A673 (cell line): Measurements from ENCODE around the gene PTPN14.

Source experiments
- EZH2 ChIP-seq: fragments of 200-600 bp; sonication (generic); IDR thresholded peaks from 2 replicates; pipeline ENCODE4 v1.6.1; 2017; ENCODE audit warnings: borderline replicate concordance, low read depth, mild to moderate bottlenecking, mixed read lengths, antibody characterized with exemption, low read length; ENCODE audit not compliant: poor library complexity, severe bottlenecking
- TF ChIP-seq, protein P1 (sequence below): fragments of 300-800, 200-600 bp; sonication (generic); conservative IDR thresholded peaks from 2 replicates; pipeline ENCODE4 v1.5.1; 2017; ENCODE audit warnings: low read depth, mild to moderate bottlenecking, antibody characterized with exemption, low read length, moderate library complexity, mixed read lengths

DNA sequence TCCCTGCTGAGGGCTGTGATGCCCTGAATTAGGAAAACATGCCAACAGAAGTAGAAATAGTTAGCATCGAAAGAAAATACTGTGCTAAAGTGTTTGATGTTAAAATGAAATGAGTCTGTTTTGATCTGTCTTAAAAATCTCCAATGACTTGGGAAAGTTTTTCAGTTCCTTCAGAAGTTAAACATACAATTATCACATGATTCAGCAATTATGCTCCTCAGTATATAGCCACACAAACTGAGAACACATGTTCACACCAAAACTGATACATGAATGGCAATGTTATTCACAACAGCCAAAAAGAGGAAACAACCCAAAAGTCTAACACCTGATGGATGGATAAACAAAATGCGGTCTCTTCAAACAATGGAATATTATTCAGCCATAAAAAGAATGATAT, 130.6 kb downstream of the PTPN14 start:
- TF ChIP-seq, protein P1, sequence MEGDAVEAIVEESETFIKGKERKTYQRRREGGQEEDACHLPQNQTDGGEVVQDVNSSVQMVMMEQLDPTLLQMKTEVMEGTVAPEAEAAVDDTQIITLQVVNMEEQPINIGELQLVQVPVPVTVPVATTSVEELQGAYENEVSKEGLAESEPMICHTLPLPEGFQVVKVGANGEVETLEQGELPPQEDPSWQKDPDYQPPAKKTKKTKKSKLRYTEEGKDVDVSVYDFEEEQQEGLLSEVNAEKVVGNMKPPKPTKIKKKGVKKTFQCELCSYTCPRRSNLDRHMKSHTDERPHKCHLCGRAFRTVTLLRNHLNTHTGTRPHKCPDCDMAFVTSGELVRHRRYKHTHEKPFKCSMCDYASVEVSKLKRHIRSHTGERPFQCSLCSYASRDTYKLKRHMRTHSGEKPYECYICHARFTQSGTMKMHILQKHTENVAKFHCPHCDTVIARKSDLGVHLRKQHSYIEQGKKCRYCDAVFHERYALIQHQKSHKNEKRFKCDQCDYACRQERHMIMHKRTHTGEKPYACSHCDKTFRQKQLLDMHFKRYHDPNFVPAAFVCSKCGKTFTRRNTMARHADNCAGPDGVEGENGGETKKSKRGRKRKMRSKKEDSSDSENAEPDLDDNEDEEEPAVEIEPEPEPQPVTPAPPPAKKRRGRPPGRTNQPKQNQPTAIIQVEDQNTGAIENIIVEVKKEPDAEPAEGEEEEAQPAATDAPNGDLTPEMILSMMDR, result no peak
- no peak for TF ChIP-seq EZH2
